ENCODE measurements around the gene MYL6B. TPM values are rescaled to one million over a fixed set of nuclear protein-coding genes. Genes with fewer than 3 reads are reported as not detected.
"Not testable (repeated sequence)": the region's sequence is repeated elsewhere in the genome, so short reads cannot be mapped to it uniquely, and the experiment has no call there.

MYL6B gene
- total RNA-seq, 4 donors from 2014 or later = 43.5 to 80.4 (median 59.1) TPM

GRCh38 chr12:56114084-56114483 is 38.3 kb upstream of the MYL6B start:
- no peaks in the 10 kb centered on the region for H3K9me3 ChIP-seq
- H3K27me3 ChIP-seq = no peaks in the 10 kb centered on the region
- H3K27ac ChIP-seq = peak overlapping the region in 2 of 4 donors; percentile 33 to 94
- no peak for DNase-seq (ENCODE audit: low spot score in 2 of 2)
- H3K4me3 ChIP-seq = no peak overlapping the region
- peaks cover 8 to 50% (median 29%) of the 10 kb centered on the region in 3 donors for H3K36me3 ChIP-seq
- TF ChIP-seq EP300 (IDR thresholded peaks at IDR 0.05) (no peak), CTCF (IDR thresholded peaks at IDR 0.05) (no peak), POLR2A (IDR thresholded peaks at IDR 0.05) (no peak)
- 90 to 94% methylated on average over 1 of the region's 1 CpG for WGBS, 2 donors
- H3K4me1 ChIP-seq = peaks cover 0 to 14% (median 5%) of the 10 kb centered on the region in 4 donors

DNA sequence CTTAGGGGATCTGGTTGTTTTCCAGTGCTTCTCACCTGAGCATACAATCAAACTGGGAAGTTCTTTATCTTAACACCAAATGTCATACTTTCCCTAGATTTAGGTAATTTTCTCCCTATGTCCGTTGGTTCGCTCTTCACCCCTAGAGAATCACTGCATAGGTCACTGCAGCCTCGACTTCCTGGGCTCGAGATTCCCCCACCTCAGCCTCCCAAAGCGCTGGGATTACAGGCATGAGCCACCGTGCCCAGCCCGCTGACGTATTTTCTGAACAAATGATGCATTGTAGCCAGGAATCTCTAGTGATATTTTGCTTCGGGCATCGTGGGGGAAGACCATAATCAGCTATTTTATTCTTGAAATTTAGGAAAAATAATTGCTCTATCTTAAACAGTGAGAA is 37.1 kb upstream of the MYL6B start:
- Histone ChIP-seq H3K4me1 (peaks cover 0 to 27% (median 9%) of the 10 kb centered on the region in 4 donors), H3K36me3 (peaks cover under 1 to 42% (median 17%) of the 10 kb centered on the region in 3 donors), H3K27me3 (no peaks in the 10 kb centered on the region), H3K27ac (peak overlapping the region; percentile 87 to 97 (median 94)), H3K9me3 (no peaks in the 10 kb centered on the region), H3K4me3 (peak overlapping the region; percentile 66 to 91 (median 79))
- no peak for TF ChIP-seq EP300 (IDR thresholded peaks at IDR 0.05)
- no peak for TF ChIP-seq CTCF (IDR thresholded peaks at IDR 0.05)
- TF ChIP-seq POLR2A (IDR thresholded peaks at IDR 0.05) = no peak
- DNase-seq (ENCODE audit: low spot score in 2 of 2) = peak in 1 of 2 donors; percentile 27
- 27 to 31% methylated on average over 10 of the region's 10 CpGs for WGBS, 2 donors

- Histone ChIP-seq H3K4me1 (peaks cover 0 to 30% (median 9%) of the 10 kb centered on the region in 4 donors), H3K4me3 (peak within 1 kb of the TSS; percentile 66 to 91 (median 79)), H3K36me3 (peaks cover 0 to 42% (median 7%) of the 10 kb centered on the region in 3 donors), H3K27me3 (no peaks in the 10 kb centered on the region), H3K27ac (peak within 1 kb of the TSS; percentile 87 to 97 (median 94)), H3K9me3 (no peaks in the 10 kb centered on the region)
- TF ChIP-seq CTCF (IDR thresholded peaks at IDR 0.05) (peak in 2 of 5 experiments; percentile 50 to 55), POLR2A (IDR thresholded peaks at IDR 0.05) (peak; percentile 95 to 97), EP300 (IDR thresholded peaks at IDR 0.05) (peak; percentile 79 to 100)
- 1% methylated on average over 34 of the region's 34 CpGs for WGBS, 2 donors
- peak; percentile 94 to 97 for DNase-seq (ENCODE audit: low spot score in 2 of 2)
These were observed 35.9 kb upstream of the MYL6B start, which contains the start of gene RPL41 for GRCh38 chr12:56116267-56117081. Gene RPL41, plus strand, starts transcription at chr12:56116633.

GRCh38 chr12:56117082-56117706 is 35.2 kb upstream of the MYL6B start:
- DNase-seq (ENCODE audit: low spot score in 2 of 2); H3K27me3 ChIP-seq; H3K9me3 ChIP-seq: not testable (repeated sequence)
- WGBS, 2 donors = 3% methylated on average over 16 of the region's 16 CpGs
- Histone ChIP-seq H3K4me1 (peaks cover 0 to 30% (median 9%) of the 10 kb centered on the region in 4 donors), H3K36me3 (peaks cover 0 to 42% (median 5%) of the 10 kb centered on the region in 3 donors), H3K27ac (peak overlapping the region; percentile 87 to 97 (median 94)), H3K4me3 (peak overlapping the region; percentile 66 to 91 (median 79))

- TF ChIP-seq EP300 (IDR thresholded peaks at IDR 0.05) (peak; percentile 97 to 98), POLR2A (IDR thresholded peaks at IDR 0.05) (peak; percentile 85 to 94), CTCF (IDR thresholded peaks at IDR 0.05) (peak; percentile 47 to 84 (median 69))
- H3K27me3 ChIP-seq = no peaks in the 10 kb centered on the region
These were observed 34.4 kb upstream of the MYL6B start, which contains the start of gene ZC3H10 for GRCh38 chr12:56117778-56118687. Gene ZC3H10, plus strand, starts transcription at chr12:56118266. Its CDS starts 2,297 bp downstream, at chr12:56120563.

More at GRCh38 chr12:56117778-56118687, 34.4 kb upstream of the MYL6B start, which contains the start of gene ZC3H10:
- WGBS, 2 donors = 0 to 1% methylated on average over 50 to 61 of the region's 61 CpGs
- Histone ChIP-seq H3K27ac (peak within 1 kb of the TSS; percentile 87 to 97 (median 94)), H3K4me3 (peak within 1 kb of the TSS; percentile 66 to 91 (median 83)), H3K9me3 (no peaks in the 10 kb centered on the region), H3K36me3 (peaks cover 0 to 41% (median 5%) of the 10 kb centered on the region in 3 donors), H3K4me1 (peaks cover 0 to 30% (median 9%) of the 10 kb centered on the region in 4 donors)
- peak; percentile 94 to 95 for DNase-seq (ENCODE audit: low spot score in 2 of 2)

All from tibial nerve (tissue), 4 donors.